Parietal lobe (tissue), 2 donors: ENCODE data around the gene SLC45A2. TPM values are rescaled to one million over a fixed set of nuclear protein-coding genes. Genes with fewer than 3 reads are reported as not detected.

Source experiments
- small RNA-seq: library from RNA; depleted of rRNA; stranded (forward); fragments of <200 nt; gene quantifications from one replicate; pipeline ENCODE3, GENCODE V24; 2014; ENCODE audit warnings: low replicate concordance
- total RNA-seq: library from RNA; depleted of rRNA; stranded (reverse); fragments of >200 nt; gene quantifications from one replicate; pipeline ENCODE4 v1.2.3, GENCODE V29; 2014

SLC45A2 gene, protein sequence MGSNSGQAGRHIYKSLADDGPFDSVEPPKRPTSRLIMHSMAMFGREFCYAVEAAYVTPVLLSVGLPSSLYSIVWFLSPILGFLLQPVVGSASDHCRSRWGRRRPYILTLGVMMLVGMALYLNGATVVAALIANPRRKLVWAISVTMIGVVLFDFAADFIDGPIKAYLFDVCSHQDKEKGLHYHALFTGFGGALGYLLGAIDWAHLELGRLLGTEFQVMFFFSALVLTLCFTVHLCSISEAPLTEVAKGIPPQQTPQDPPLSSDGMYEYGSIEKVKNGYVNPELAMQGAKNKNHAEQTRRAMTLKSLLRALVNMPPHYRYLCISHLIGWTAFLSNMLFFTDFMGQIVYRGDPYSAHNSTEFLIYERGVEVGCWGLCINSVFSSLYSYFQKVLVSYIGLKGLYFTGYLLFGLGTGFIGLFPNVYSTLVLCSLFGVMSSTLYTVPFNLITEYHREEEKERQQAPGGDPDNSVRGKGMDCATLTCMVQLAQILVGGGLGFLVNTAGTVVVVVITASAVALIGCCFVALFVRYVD
- total RNA-seq: 2.5 TPM

DNA sequence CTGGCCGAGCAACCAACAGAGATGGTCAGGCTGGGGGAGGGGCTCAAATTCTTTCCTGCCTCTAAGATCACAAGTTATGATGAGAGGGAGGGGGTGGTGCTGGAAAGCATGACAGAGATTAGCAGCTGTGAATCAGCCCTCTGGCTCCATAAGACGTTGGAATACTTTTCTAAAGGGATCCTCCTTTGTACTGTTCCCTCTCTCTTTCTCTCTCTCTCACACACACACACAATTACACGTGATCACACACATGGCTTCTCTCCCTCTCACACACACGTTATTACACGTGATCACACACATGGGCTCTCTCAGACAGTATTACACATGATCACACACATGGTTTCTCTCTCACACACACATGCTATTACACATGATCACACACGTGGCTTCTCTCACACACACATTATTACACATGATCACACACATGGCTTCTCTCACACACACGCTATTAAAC, at the start of gene SLC45A2:
Gene SLC45A2 (minus strand): TSS at position 23 of the 454 bp plus-strand sequence. CDS start 110 bp downstream, outside the sequence.

DNA sequence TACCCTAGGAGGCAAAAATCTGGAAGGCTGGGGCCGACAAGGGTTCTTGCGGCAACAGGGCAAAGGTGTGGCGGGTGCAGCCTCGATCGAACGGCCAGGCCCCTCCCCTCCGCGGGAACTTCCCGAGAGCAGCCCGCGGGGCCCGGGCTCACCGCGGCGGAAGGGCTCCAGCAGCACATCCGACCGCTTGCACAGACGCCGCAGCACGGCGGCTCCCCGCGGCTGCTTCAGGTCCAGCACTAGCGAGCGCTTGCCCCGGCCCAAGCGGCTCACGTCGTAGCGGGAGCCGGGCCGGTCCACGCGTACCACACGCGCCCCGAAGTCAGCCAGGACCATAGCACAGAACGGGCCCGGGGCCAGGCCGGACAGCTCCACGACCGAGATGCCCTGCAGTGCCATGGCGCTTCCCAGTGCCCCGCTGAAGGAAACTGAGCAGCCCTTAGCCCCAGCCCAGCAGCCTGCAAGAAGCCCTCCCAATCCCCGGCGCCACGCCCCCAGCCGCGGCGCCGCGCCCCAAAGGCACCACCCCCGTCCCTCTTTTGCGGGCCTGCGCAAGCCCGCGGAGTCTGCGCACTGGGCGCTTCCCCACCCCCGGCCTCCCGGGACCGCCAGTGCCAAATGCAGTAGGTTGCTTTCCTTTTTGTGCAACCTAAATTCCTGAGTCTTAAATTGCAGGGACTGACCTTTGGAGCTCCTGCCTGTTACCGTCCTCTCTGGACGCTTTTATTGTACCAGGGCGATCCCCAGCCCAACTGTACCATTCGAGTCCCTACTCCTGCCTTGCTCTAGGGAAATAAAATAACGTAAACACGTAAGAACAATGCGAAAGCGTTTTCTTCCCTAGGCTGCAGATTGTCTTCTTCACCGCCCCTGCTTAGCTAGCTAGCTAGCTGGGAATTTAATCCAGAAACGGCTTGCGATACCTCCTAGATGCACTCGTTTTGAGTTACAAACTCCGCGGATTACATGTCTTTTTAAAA, 23.4 kb upstream of the SLC45A2 start, which contains the start of gene AMACR:
Gene AMACR (minus strand): TSS at position 430 of the 980 bp plus-strand sequence. CDS start 31 bp downstream, at position 399.

DNA sequence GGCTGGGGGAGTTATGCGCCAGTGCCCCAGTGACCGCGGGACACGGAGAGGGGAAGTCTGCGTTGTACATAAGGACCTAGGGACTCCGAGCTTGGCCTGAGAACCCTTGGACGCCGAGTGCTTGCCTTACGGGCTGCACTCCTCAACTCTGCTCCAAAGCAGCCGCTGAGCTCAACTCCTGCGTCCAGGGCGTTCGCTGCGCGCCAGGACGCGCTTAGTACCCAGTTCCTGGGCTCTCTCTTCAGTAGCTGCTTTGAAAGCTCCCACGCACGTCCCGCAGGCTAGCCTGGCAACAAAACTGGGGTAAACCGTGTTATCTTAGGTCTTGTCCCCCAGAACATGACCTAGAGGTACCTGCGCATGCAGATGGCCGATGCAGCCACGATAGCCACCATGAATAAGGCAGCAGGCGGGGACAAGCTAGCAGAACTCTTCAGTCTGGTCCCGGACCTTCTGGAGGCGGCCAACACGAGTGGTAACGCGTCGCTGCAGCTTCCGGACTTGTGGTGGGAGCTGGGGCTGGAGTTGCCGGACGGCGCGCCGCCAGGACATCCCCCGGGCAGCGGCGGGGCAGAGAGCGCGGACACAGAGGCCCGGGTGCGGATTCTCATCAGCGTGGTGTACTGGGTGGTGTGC, 48.0 kb downstream of the SLC45A2 start, which contains the start of gene RXFP3:
Gene RXFP3 (plus strand): TSS at position 6 of the 636 bp plus-strand sequence. CDS start 355 bp downstream, at position 361.

Small RNA genes within 50 kb of the gene (small RNA-seq; reads per million reads assigned to genes)
- gene AC139783.1: not detected

Other genes with a start within 250 kb of the SLC45A2 start
- gene ADAMTS12, start 92.7 kb downstream of the SLC45A2 start, total RNA-seq: 0.63 TPM
- 0.63 TPM for gene RXFP3, start 48.3 kb downstream of the SLC45A2 start, total RNA-seq
- gene AMACR, start 23.4 kb upstream of the SLC45A2 start, total RNA-seq: 11.0 TPM
- 30.4 TPM for gene C1QTNF3, start 58.5 kb upstream of the SLC45A2 start, total RNA-seq